HK-2 (cell line): ENCODE data around the gene SEPTIN10.
"Not testable (repeated sequence)": the region's sequence is repeated elsewhere in the genome, so short reads cannot be mapped to it uniquely, and the experiment has no call there.

Experiments used
- DNase-seq: peaks from one replicate; pipeline ENCODE4 v3.0.0-alpha.2; 2018; ENCODE audit not compliant: unreplicated experiment

Gene SEPTIN10

GRCh38 chr2:109545828-109546713, 67.7 kb downstream of the SEPTIN10 start:
- DNase-seq, result peak; percentile 35

- DNase-seq, result no peak
These were observed 71.4 kb downstream of the SEPTIN10 start for GRCh38 chr2:109542384-109542783.

GRCh38 chr2:109538546-109538945, 75.2 kb downstream of the SEPTIN10 start:
- DNase-seq, result no peak

GRCh38 chr2:109537565-109538222, 76.1 kb downstream of the SEPTIN10 start:
- DNase-seq, result no peak

DNA sequence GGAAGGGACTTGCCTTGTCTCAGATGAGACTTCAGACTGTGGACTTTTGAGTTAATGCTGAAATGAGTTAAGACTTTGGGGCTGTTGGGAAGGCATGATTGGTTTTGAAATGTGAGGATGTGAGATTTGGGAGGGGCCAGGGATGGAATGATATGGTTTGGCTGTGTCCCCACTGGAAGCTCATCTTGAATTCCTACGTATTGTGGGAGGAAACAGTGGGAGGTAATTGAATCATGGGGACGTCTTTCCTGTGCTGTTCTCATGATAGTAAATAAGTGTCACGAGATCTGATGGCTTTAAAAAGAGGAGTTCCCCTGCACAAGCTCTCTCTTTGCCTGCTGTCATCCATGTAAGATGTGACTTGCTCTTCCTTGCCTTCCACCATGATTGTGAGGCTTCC, 77.2 kb downstream of the SEPTIN10 start:
- not testable (repeated sequence) for DNase-seq

DNA sequence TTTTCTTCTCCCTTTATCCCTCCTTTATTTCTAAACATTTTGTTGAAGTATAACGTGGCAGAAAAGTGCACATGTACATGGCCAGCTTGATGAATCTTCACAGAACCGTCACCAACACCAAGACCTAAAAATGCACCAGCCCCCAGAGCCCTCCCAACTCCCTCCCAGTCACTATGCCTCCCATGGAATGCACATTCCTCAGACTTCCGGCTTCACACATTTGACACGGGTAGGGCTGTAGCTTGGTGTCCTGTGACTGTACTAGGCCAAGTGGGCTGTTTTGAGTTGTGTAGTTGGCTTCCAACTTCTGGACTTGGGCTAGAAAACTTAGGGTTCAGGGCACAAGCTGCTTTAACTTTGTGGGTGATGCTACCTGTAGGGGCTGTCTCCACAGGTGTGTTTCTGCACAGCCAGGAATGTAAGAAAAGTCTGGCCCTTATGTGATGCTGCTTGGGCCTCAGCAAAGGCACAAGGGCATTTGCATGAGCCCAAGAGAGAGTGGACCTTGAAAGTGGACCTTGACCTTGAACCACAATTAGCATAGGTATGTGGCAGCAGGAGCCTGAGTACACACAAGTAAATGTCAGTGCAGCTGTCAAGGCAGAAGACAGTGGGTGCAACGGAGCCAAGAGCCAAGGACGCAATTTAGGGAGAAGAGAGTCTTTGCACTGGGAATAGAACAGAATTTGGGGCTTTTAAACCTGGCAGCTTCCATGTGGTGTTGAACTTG, 78.4 kb downstream of the SEPTIN10 start:
- DNase-seq, result no peak

DNA sequence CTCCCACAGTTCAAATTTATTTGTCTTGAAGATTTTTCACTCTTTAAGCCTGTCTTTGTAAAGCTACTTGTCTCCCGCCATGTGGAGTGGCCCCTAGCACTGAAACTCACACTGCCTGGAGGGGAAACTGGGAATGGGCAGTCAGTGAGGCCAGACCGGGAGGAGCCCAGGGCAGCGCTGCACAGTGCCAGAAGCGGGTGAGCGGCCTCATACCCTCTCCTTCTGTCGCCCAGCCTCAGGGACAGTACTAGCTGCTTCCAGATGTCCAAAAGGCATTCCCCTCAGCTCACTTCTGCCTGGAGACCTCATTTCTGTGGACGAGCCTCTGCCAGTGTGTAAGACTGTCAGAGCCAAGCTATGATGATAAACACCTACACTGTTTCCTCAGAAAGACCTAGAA, 79.9 kb downstream of the SEPTIN10 start:
- no peak for DNase-seq

GRCh38 chr2:109532728-109533076, 81.1 kb downstream of the SEPTIN10 start:
- no peak for DNase-seq

GRCh38 chr2:109531896-109532727, 81.7 kb downstream of the SEPTIN10 start:
- no peak for DNase-seq

- no peak for DNase-seq
These were observed 82.5 kb downstream of the SEPTIN10 start for GRCh38 chr2:109531221-109531620.

DNA sequence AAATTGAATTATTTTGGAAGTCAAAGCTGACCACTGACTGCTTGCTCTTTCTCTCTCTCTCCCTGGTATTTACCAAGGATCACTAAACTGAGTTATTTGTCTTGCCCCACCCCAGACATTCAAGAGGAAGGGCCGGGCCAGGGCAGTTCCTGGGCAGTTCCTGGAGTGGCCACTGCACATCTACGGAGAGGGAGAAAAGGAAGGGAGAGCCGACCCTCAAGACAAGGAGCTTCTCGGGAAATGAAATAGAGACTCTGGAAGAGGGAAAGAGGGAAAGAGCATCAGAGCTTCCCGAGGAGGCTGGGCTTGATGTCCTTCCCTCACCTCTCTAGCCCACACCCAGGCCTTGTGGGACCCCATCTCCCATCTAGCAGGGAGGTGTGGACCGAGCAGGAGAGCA, 83.1 kb downstream of the SEPTIN10 start:
- DNase-seq, result no peak

DNA sequence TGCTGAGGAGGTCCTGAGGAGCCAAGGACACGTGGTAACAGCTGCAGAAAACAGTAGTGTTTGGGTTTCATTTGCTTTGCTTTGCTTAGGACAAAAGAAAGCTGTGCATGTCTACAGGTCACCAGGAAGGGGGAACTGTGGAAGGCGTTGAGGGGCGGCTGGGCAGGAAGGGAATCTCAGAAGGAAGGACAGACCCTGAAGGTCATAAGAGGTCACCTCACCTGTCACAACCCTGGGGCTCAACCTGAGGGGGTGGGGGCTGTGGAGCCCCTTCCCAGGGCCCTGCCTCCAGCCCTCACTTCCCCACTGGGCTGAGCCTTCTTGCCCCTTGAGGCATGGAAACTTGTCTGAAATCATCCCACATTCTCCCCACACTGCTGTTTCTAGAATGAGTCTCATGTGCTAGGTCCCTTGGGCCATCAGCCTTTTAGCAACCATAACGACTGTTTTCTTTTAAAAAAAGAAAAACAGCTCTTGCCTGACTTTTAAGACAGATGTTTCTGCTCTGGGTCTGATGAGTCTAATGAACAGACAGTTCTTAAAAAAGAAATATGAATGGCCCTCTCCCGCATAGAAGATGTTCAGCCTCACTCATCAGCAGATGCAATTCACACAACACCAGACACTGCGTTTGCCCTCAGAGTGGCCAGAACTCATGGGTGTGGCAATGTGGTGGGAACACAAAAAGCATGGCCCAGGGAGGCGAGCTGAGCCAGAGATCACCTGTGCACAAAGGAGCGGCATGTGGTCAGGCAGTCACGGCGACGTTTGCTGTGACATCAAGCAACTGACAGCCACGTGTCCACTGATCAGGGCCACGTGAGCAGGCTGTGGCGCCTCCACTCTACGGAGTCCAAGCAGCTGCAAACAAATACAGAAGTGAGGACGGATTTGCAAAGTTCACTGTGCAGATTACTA, 84.0 kb downstream of the SEPTIN10 start:
- DNase-seq, result no peak

GRCh38 chr2:109528811-109529501, 84.8 kb downstream of the SEPTIN10 start:
- no peak for DNase-seq

DNA sequence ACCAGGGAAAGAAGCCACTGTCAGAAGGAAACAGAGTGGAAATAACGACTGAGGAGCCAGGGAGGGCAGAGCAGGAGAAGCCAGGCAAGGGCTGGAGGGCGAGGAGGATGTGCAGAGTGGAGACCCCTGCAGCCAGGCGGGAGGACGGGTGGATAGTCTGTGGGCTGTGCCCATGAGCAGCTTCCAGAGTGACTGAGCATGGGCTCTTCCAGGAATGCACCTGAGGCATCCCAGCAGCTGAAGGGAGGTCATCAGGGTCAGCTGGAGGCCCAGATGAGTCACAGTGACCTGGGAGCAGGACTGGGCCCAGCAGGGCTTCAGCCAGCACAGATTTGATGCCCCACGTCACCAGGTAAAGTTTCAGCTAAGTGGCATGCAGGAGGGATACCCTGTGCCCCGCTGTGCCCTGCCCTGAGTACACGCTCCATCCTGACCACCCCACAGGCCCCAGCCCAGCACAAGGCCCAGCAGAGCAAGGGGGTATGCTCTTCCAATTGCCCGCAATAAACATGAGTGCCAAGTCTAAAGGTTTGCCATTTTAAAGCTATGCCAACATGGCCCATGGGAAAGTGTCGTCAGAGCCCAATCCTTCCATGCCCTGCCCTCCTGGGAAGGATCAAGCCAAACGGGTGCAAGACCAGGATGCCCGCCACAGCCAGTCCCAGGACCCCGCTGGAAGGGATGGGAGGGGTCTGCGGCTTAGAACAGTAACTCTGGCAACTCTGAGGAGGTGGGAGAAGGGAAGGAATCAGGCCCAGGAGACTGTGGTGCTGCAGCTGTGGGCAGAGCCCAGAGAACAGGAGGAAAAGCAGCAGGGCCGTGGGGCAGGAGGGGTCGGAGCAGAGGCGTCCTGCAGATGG, 85.7 kb downstream of the SEPTIN10 start:
- DNase-seq, result no peak

- no peak for DNase-seq
These were observed 86.7 kb downstream of the SEPTIN10 start for GRCh38 chr2:109527079-109527478.

DNA sequence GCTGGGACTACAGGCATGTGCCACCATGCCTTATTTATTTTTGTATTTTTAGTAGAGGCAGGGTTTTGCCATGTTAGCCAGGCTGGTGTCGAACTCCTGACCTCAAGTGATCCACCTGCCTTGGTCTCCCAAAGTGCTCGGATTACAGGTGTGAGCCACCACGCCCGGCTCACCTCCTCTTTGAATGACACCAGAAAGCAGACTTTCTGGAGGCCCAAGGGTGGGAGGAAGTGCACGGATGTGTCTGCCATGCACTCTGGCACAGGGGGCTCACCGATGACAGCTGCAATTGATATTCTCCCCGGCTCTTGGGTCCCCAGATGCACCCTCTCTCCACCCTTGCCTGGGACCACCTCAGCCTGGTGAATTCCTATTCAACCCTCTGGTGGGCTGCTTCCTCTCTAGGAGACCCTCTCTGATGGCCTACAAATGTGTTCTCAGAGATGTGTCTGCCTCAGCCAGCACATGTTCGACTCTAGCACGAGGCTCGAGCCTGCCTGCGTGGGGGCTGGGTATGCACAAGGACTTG, 87.3 kb downstream of the SEPTIN10 start:
- no peak for DNase-seq

DNA sequence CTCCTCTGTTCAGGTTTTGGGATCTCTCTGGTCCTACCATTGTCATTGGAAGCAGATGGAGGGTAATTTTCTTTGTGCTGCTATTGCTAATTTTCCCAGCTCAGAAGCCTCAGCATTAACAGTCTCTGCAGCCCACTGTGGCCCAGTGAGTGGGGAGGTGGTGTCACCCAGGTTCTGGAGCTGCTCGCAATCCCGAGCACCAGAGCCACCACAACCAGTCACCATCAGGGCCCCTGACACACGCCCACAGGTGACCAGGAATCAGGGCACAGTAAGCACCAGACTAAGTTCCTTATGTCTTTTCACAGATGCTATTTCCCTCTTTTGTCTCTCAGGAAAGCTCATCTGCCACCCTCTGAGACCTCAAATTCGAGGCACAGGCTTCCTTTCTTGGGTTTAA, 87.9 kb downstream of the SEPTIN10 start:
- DNase-seq, result no peak

GRCh38 chr2:109523536-109524361, 90.0 kb downstream of the SEPTIN10 start:
- no peak for DNase-seq
